MM.1S (cell line): ENCODE results near the gene TEX9.
"Not testable (repeated sequence)": the region's sequence is repeated elsewhere in the genome, so short reads cannot be mapped to it uniquely, and the experiment has no call there.

Experiments
- DNase-seq: peaks from one replicate; pipeline ENCODE4 v3.0.0-alpha.2; 2015
- H2AFZ ChIP-seq: fragments of 300-600 bp; sonication (generic); 2 replicates; pipeline ENCODE4 v1.6.0; 2016; ENCODE audit warnings: antibody characterized with exemption, low read length
- H3F3A ChIP-seq: fragments of 300-600 bp; sonication (generic); 2 replicates; pipeline ENCODE4 v1.6.1; 2016; ENCODE audit warnings: mild to moderate bottlenecking, antibody characterized with exemption, low read length, moderate library complexity, mixed read lengths; ENCODE audit not compliant: insufficient read depth
- H3K27ac ChIP-seq: fragments of 300-600 bp; sonication (generic); 2 replicates; pipeline ENCODE4 v1.5.1; 2016; ENCODE audit warnings: mild to moderate bottlenecking, low read length
- H3K27me3 ChIP-seq: fragments of 300-600 bp; sonication (generic); replicated peaks from 2 replicates; pipeline ENCODE4 v1.6.0; 2016; ENCODE audit warnings: low read length; ENCODE audit not compliant: insufficient read depth
- H3K36me3 ChIP-seq: fragments of 300-600 bp; sonication (generic); replicated peaks from 2 replicates; pipeline ENCODE4 v1.6.1; 2016; ENCODE audit warnings: mild to moderate bottlenecking, low read length, mixed read lengths; ENCODE audit not compliant: insufficient read depth
- H3K4me1 ChIP-seq: fragments of 300-600 bp; sonication (generic); 2 replicates; pipeline ENCODE4 v1.6.1; 2016; ENCODE audit warnings: low read length, mixed read lengths
- H3K4me2 ChIP-seq: fragments of 300-600 bp; sonication (generic); 2 replicates; pipeline ENCODE4 v1.6.0; 2016; ENCODE audit warnings: low read depth, low read length
- H3K4me3 ChIP-seq: fragments of 300-600 bp; sonication (generic); 2 replicates; pipeline ENCODE4 v1.5.1; 2016; ENCODE audit warnings: low read length, mixed read lengths
- H3K79me2 ChIP-seq: fragments of 300-600 bp; sonication (generic); 2 replicates; pipeline ENCODE4 v1.6.1; 2016; ENCODE audit warnings: mixed run types, low read length, mixed read lengths
- H3K9ac ChIP-seq: fragments of 300-600 bp; sonication (generic); 2 replicates; pipeline ENCODE4 v1.6.1; 2016; ENCODE audit warnings: low read length, mixed read lengths
- H3K9me2 ChIP-seq: fragments of 300-600 bp; sonication (generic); replicated peaks from 2 replicates; pipeline ENCODE4 v1.6.1; 2016; ENCODE audit warnings: mild to moderate bottlenecking, low read length, mixed read lengths; ENCODE audit not compliant: insufficient read depth
- H3K9me3 ChIP-seq: fragments of 300-600 bp; sonication (generic); replicated peaks from 2 replicates; pipeline ENCODE4 v1.6.1; 2016; ENCODE audit warnings: mild to moderate bottlenecking, low read length, mixed read lengths; ENCODE audit not compliant: insufficient read depth
- H4K20me1 ChIP-seq: fragments of 300-600 bp; sonication (generic); 2 replicates; pipeline ENCODE4 v1.6.1; 2016; ENCODE audit warnings: mild to moderate bottlenecking, low read length, moderate library complexity, mixed read lengths; ENCODE audit not compliant: insufficient read depth
- EZH2 ChIP-seq: fragments of 300-600 bp; sonication (generic); optimal IDR thresholded peaks from 2 replicates; pipeline ENCODE3; 2017; ENCODE audit warnings: low read depth, mild to moderate bottlenecking, antibody characterized with exemption, low read length, mixed read lengths
- EZH2phosphoT487 ChIP-seq: fragments of 300-600 bp; sonication (generic); IDR thresholded peaks from 2 replicates; pipeline ENCODE4 v1.6.1; 2018; ENCODE audit warnings: antibody characterized with exemption, low read length
- TF ChIP-seq, protein P1 (sequence below): fragments of 300-600 bp; sonication (generic); IDR thresholded peaks from 2 replicates; pipeline ENCODE4 v1.5.1; 2016; ENCODE audit warnings: antibody characterized with exemption, low read length, mixed read lengths

The TEX9 gene

GRCh38 chr15:56393277-56393676 is 28.1 kb downstream of the TEX9 start:
- H3K9me3 ChIP-seq, result no peaks in the 10 kb centered on the region
- DNase-seq, result no peak
- H3K9me2 ChIP-seq, result no peaks in the 10 kb centered on the region
- no peak overlapping the region for H3K4me2 ChIP-seq
- no peak overlapping the region for H3K4me3 ChIP-seq
- H3K27ac ChIP-seq, result no peak overlapping the region
- H3K79me2 ChIP-seq, result peaks cover 63% of the 10 kb centered on the region
- H3K4me1 ChIP-seq, result peaks cover 3% of the 10 kb centered on the region; the same call in 1 of the 2 replicates
- no peak overlapping the region for H2AFZ ChIP-seq
- no peaks in the 10 kb centered on the region for H3K27me3 ChIP-seq
- H3K36me3 ChIP-seq, result peaks cover 38% of the 10 kb centered on the region
- TF ChIP-seq EZH2 (no peak), EZH2phosphoT487 (no peak)
- TF ChIP-seq, protein P1, sequence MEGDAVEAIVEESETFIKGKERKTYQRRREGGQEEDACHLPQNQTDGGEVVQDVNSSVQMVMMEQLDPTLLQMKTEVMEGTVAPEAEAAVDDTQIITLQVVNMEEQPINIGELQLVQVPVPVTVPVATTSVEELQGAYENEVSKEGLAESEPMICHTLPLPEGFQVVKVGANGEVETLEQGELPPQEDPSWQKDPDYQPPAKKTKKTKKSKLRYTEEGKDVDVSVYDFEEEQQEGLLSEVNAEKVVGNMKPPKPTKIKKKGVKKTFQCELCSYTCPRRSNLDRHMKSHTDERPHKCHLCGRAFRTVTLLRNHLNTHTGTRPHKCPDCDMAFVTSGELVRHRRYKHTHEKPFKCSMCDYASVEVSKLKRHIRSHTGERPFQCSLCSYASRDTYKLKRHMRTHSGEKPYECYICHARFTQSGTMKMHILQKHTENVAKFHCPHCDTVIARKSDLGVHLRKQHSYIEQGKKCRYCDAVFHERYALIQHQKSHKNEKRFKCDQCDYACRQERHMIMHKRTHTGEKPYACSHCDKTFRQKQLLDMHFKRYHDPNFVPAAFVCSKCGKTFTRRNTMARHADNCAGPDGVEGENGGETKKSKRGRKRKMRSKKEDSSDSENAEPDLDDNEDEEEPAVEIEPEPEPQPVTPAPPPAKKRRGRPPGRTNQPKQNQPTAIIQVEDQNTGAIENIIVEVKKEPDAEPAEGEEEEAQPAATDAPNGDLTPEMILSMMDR, result no peak
- H4K20me1 ChIP-seq, result no peaks in the 10 kb centered on the region
- H3F3A ChIP-seq, result no peaks in the 10 kb centered on the region
- no peak overlapping the region for H3K9ac ChIP-seq

- Histone ChIP-seq H3K4me1 (peaks cover 3% of the 10 kb centered on the region; the same call in 1 of the 2 replicates), H3K4me3 (no peak overlapping the region), H3K4me2 (no peak overlapping the region), H3K36me3 (peaks cover 36% of the 10 kb centered on the region), H3K9ac (no peak overlapping the region), H3K79me2 (peaks cover 47% of the 10 kb centered on the region), H3K9me3 (no peaks in the 10 kb centered on the region), H4K20me1 (no peaks in the 10 kb centered on the region), H2AFZ (no peak overlapping the region), H3K27ac (no peak overlapping the region), H3K27me3 (no peaks in the 10 kb centered on the region), H3K9me2 (no peaks in the 10 kb centered on the region), H3F3A (no peaks in the 10 kb centered on the region)
- DNase-seq, result no peak
- TF ChIP-seq EZH2phosphoT487 (no peak), EZH2 (no peak)
- TF ChIP-seq, protein P1, result no peak
Measured at GRCh38 chr15:56394909-56395308, 29.7 kb downstream of the TEX9 start.

DNA sequence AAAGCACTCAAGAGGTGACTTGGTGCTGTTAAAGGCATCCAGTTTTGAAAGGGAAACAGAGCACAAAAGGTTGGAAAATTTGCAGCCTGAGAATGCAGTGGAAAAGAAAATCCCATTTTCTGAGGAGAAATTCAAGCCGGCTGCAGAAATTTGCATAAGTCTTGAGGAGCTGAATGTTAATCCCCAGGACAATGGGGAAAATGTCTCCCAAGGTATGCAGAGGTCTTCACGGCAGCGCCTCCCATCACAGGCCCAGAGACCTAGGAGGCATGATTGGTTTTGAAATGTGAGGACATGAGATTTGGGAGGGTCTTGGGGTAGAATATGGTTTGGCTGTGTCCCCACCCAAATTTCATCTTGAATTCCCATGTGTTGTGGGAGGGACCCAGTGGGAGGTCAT is 32.1 kb downstream of the TEX9 start:
- not testable (repeated sequence) for H3K4me3 ChIP-seq, DNase-seq, H2AFZ ChIP-seq, H3K4me2 ChIP-seq, H4K20me1 ChIP-seq, H3K27ac ChIP-seq, H3K9ac ChIP-seq, H3K9me2 ChIP-seq, H3K27me3 ChIP-seq, H3F3A ChIP-seq, H3K4me1 ChIP-seq, H3K9me3 ChIP-seq
- Histone ChIP-seq H3K79me2 (peaks cover 32% of the 10 kb centered on the region; the same call in 1 of the 2 replicates), H3K36me3 (peaks cover 29% of the 10 kb centered on the region)

GRCh38 chr15:56399209-56399608 is 34.0 kb downstream of the TEX9 start:
- H3K9me3 ChIP-seq, H4K20me1 ChIP-seq, DNase-seq, H3F3A ChIP-seq, H3K9me2 ChIP-seq, H2AFZ ChIP-seq, H3K9ac ChIP-seq, H3K27me3 ChIP-seq, H3K4me1 ChIP-seq, H3K4me3 ChIP-seq, H3K4me2 ChIP-seq, H3K27ac ChIP-seq: not testable (repeated sequence)
- Histone ChIP-seq H3K79me2 (peaks cover 16% of the 10 kb centered on the region; the same call in 1 of the 2 replicates), H3K36me3 (peaks cover 21% of the 10 kb centered on the region)
